IMR-90 (cell line): ENCODE results near the gene SYCP2. TPM values are rescaled to one million over a fixed set of nuclear protein-coding genes. Genes with fewer than 3 reads are reported as not detected.

Experiments
- ATAC-seq: fragments of 200-7000 bp; cut with Tn5 transposase; 2 replicates; pipeline ENCODE4 v1.9.1; 2020; ENCODE audit warnings: low read depth, mild to moderate bottlenecking, moderate library complexity
- BruUV-seq: library from RNA; stranded (reverse); fragments of 400-500 nt; replicated peaks from 2 replicates; lab custom pipeline; 2021; lab: Mats Ljungman, UMichigan
- CTCF ChIA-PET: fragments of 300-600 bp; formaldehyde crosslinking; extraction: SDS; loops from one replicate; lab custom pipeline; 2021; ENCODE audit warnings: antibody characterized with exemption; lab: Yijun Ruan, JAX
- POLR2A ChIA-PET: fragments of 300-600 bp; sonication (Branson Sonifier 250); formaldehyde crosslinking; loops from one replicate; lab custom pipeline; 2022; ENCODE audit warnings: antibody characterized with exemption; ENCODE audit not compliant: unreplicated experiment; lab: Charles Lee
- DNase-seq: peaks from one replicate; pipeline ENCODE4 v3.0.0; 2013
- H2AFZ ChIP-seq: replicated peaks from 2 replicates; pipeline ENCODE3; 2013; ENCODE audit warnings: low read length, mild to moderate bottlenecking; ENCODE audit not compliant: poor library complexity
- H2AK5ac ChIP-seq: 2 replicates; pipeline ENCODE4 v1.6.1; 2013; ENCODE audit warnings: low read depth, low read length, inconsistent platforms
- H2AK9ac ChIP-seq: replicated peaks from 2 replicates; pipeline ENCODE3; 2013; ENCODE audit warnings: mild to moderate bottlenecking, low read depth, low read length, moderate library complexity; ENCODE audit not compliant: poor library complexity
- H2BK120ac ChIP-seq: 2 replicates; pipeline ENCODE4 v1.6.1; 2013; ENCODE audit warnings: low read depth, low read length, inconsistent platforms
- H2BK15ac ChIP-seq: 3 replicates; pipeline ENCODE4 v1.6.1; 2013; ENCODE audit warnings: low read depth, low read length, inconsistent platforms
- H2BK20ac ChIP-seq: 2 replicates; pipeline ENCODE4 v1.6.1; 2013; ENCODE audit warnings: low read depth, mild to moderate bottlenecking, inconsistent platforms, low read length, moderate library complexity
- H2BK5ac ChIP-seq: 2 replicates; pipeline ENCODE4 v1.6.1; 2013; ENCODE audit warnings: mild to moderate bottlenecking, low read depth, low read length, inconsistent platforms; ENCODE audit not compliant: poor library complexity, severe bottlenecking
- H3K14ac ChIP-seq: replicated peaks from 2 replicates; pipeline ENCODE4 v1.6.1; 2013; ENCODE audit warnings: low read depth, low read length, inconsistent platforms
- H3K18ac ChIP-seq: 2 replicates; pipeline ENCODE4 v1.6.1; 2013; ENCODE audit warnings: low read depth, low read length, control low read depth
- H3K23ac ChIP-seq: 2 replicates; pipeline ENCODE4 v1.6.1; 2013; ENCODE audit warnings: low read depth, low read length, inconsistent platforms
- H3K27ac ChIP-seq: 2 replicates; pipeline ENCODE4 v1.5.1; 2013; ENCODE audit warnings: mild to moderate bottlenecking, control low read depth, low read length; ENCODE audit not compliant: insufficient read depth
- H3K27me3 ChIP-seq: 2 replicates; pipeline ENCODE4 v1.6.1; 2013; ENCODE audit warnings: low read length; ENCODE audit not compliant: control insufficient read depth, insufficient read depth
- H3K36me3 ChIP-seq: 2 replicates; pipeline ENCODE4 v1.6.1; 2013; ENCODE audit warnings: low read length, mixed read lengths; ENCODE audit not compliant: control insufficient read depth, insufficient read depth
- H3K4ac ChIP-seq: 2 replicates; pipeline ENCODE4 v1.6.1; 2013; ENCODE audit warnings: low read depth, low read length, inconsistent platforms
- H3K4me1 ChIP-seq: 2 replicates; pipeline ENCODE4 v1.6.1; 2013; ENCODE audit warnings: low read length, mixed read lengths; ENCODE audit not compliant: control insufficient read depth, insufficient read depth
- H3K4me2 ChIP-seq: 2 replicates; pipeline ENCODE4 v1.6.1; 2013; ENCODE audit warnings: low read depth, mild to moderate bottlenecking, control low read depth, low read length, moderate library complexity
- H3K4me3 ChIP-seq: 2 replicates; pipeline ENCODE4 v1.5.1; 2013; ENCODE audit warnings: low read depth, mild to moderate bottlenecking, control low read depth, low read length, moderate library complexity; ENCODE audit not compliant: insufficient read depth
- H3K56ac ChIP-seq: 2 replicates; pipeline ENCODE4 v1.6.1; 2013; ENCODE audit warnings: low read length, inconsistent platforms; ENCODE audit not compliant: insufficient read depth; ENCODE audit errors: extremely low read depth
- H3K79me1 ChIP-seq, 2 experiments: 2 replicates each; pipeline ENCODE4 v1.6.1; 2013; ENCODE audit warnings: low read length in 2 of 2, inconsistent platforms in 1 of 2, low read depth in 1 of 2
- H3K9ac ChIP-seq: 2 replicates; pipeline ENCODE4 v1.6.1; 2013; ENCODE audit warnings: low read depth, low read length, control low read depth
- H3K9me1 ChIP-seq: 2 replicates; pipeline ENCODE4 v1.6.1; 2013; ENCODE audit warnings: low read length, inconsistent platforms; ENCODE audit not compliant: insufficient read depth
- H3K9me3 ChIP-seq: 2 replicates; pipeline ENCODE4 v1.6.1; 2013; ENCODE audit warnings: low read length; ENCODE audit not compliant: control insufficient read depth, insufficient read depth
- H4K20me1 ChIP-seq: 2 replicates; pipeline ENCODE4 v1.6.1; 2013; ENCODE audit warnings: low read length, inconsistent platforms; ENCODE audit not compliant: insufficient read depth
- H4K5ac ChIP-seq: 2 replicates; pipeline ENCODE4 v1.6.1; 2013; ENCODE audit warnings: mild to moderate bottlenecking, low read depth, low read length, control low read depth
- H4K8ac ChIP-seq, 2 experiments: 2 replicates each; pipeline ENCODE4 v1.6.1; 2013; ENCODE audit warnings: low read depth in 2 of 2, low read length in 2 of 2, control low read depth in 1 of 2, inconsistent platforms in 1 of 2
- H4K91ac ChIP-seq: 2 replicates; pipeline ENCODE4 v1.6.1; 2013; ENCODE audit warnings: low read depth, low read length, inconsistent platforms; ENCODE audit not compliant: insufficient read depth
- CEBPB ChIP-seq: IDR thresholded peaks from 2 replicates; pipeline ENCODE4 v1.6.1; 2012; ENCODE audit warnings: low read depth, low read length, improper control_type of control experiment
- WGBS, 2 experiments: methylation state at CpG; one replicate each; pipeline versions ENCODE4 v1.1.5 to v1.1.7; 2013; ENCODE audit warnings: missing lambda C conversion rate in 2 of 2; ENCODE audit not compliant: insufficient read length in 1 of 2; ENCODE audit errors: extremely low coverage in 2 of 2; 5-methylcytosine and 5-hydroxymethylcytosine counted together
- dilution Hi-C: fragments of 300-500 bp; cut with HindIII; formaldehyde crosslinking; loops from one replicate; pipeline ENCODE4 v1.14.3; 2018; ENCODE audit warnings: low sequenced_read_pairs; ENCODE audit not compliant: unreplicated experiment
- in situ Hi-C: fragments of 300-500 bp; cut with MboI; formaldehyde crosslinking; loops from 3 replicates; pipeline ENCODE4 v1.14.3; 2019; ENCODE audit warnings: low sequenced_read_pairs, inconsistent platforms, mixed read lengths
- intact Hi-C: fragments of 100-400 bp; cut with micrococcal nuclease; formaldehyde crosslinking; loops from 2 replicates; pipeline ENCODE4 v1.10.0; 2022
- polyA plus RNA-seq, 3 experiments: library from polyadenylated mRNA; depleted of rRNA; stranded (reverse); fragments of >200 nt; gene quantifications; 2 replicates each; pipeline ENCODE4 v1.2.3, GENCODE V29; 2012; ENCODE audit warnings: low replicate concordance in 1 of 3
- total RNA-seq: library from RNA; depleted of rRNA; stranded (reverse); fragments of >200 nt; gene quantifications from 2 replicates; pipeline ENCODE4 v1.2.3, GENCODE V29; 2012

SYCP2 gene
- total and polyA plus RNA-seq, 2 of the 4 experiments (the other 2 are of a cell fraction), result 0.18 to 0.31 TPM

- no peak overlapping the region for H2BK15ac ChIP-seq
- H3K9ac ChIP-seq, result no peak overlapping the region
- no peak overlapping the region for H3K4ac ChIP-seq
- ChIA-PET CTCF (interaction anchor here (1.2 kb wide), 1 partner anchor 23 kb away, joined by 3 read pairs; no protein-coding TSS in a partner anchor), POLR2A (no interaction called here)
- no peak overlapping the region for H4K91ac ChIP-seq
- no peaks in the 10 kb centered on the region for H3K9me1 ChIP-seq
- H4K5ac ChIP-seq, result no peak overlapping the region
- H3K4me2 ChIP-seq, result no peak overlapping the region
- H3K14ac ChIP-seq, result no peak overlapping the region
- no peak overlapping the region for H2AFZ ChIP-seq
- no peaks in the 10 kb centered on the region for H3K27me3 ChIP-seq
- H3K23ac ChIP-seq, result no peak overlapping the region
- H2AK5ac ChIP-seq, result no peak overlapping the region
- intact Hi-C loops (no loop called here), in situ Hi-C loops (no loop called here), dilution Hi-C loops (no loop called here)
- no peaks in the 10 kb centered on the region for H4K20me1 ChIP-seq
- H3K79me1 ChIP-seq, result no peaks in the 10 kb centered on the region
- no peak overlapping the region for H2BK5ac ChIP-seq
- H3K4me1 ChIP-seq, result no peaks in the 10 kb centered on the region
- H2BK120ac ChIP-seq, result no peak overlapping the region
- H3K56ac ChIP-seq, result no peak overlapping the region
- no peaks in the 10 kb centered on the region for H3K36me3 ChIP-seq
- ATAC-seq (no peak), DNase-seq (no peak)
- H3K4me3 ChIP-seq, result no peak overlapping the region
- H4K8ac ChIP-seq, result no peak overlapping the region
- no peak overlapping the region for H2AK9ac ChIP-seq
- TF ChIP-seq CEBPB, result no peak
- no CpG with 5 or more reads among the region's 1 CpG for WGBS, 2 experiments
- no peak overlapping the region for H2BK20ac ChIP-seq
- H3K18ac ChIP-seq, result no peak overlapping the region
- no TSS peak for BruUV-seq
- no peak overlapping the region for H3K27ac ChIP-seq
- H3K9me3 ChIP-seq, result no peaks in the 10 kb centered on the region
Measured at GRCh38 chr20:59873409-59873808, 60.0 kb downstream of the SYCP2 start.
